Measurements from ENCODE around the gene OR2C1. TPM values are rescaled to one million over a fixed set of nuclear protein-coding genes. Genes with fewer than 3 reads are reported as not detected.

OR2C1 gene
- total RNA-seq, 1 experiment from 2014 or later = not detected

- DNase-seq (ENCODE audit: low read depth) = peak; percentile 33
- in situ Hi-C loops (cut with HindIII; ENCODE audit: low pct_unique_long_range_greater_than_20kb, low sequenced_read_pairs) = no loop called here
These were observed 27.4 kb downstream of the OR2C1 start for GRCh38 chr16:3383045-3383448.

GRCh38 chr16:3388325-3388724 is 32.6 kb downstream of the OR2C1 start:
- no peak for DNase-seq (ENCODE audit: low read depth)
- in situ Hi-C loops (cut with HindIII; ENCODE audit: low pct_unique_long_range_greater_than_20kb, low sequenced_read_pairs) = no loop called here

- in situ Hi-C loops (cut with HindIII; ENCODE audit: low pct_unique_long_range_greater_than_20kb, low sequenced_read_pairs) = no loop called here
These were observed 34.1 kb downstream of the OR2C1 start for GRCh38 chr16:3389663-3390338.

GRCh38 chr16:3400446-3400778 is 44.7 kb downstream of the OR2C1 start:
- in situ Hi-C loops (cut with HindIII; ENCODE audit: low pct_unique_long_range_greater_than_20kb, low sequenced_read_pairs) = no loop called here
- no peak for DNase-seq (ENCODE audit: low read depth)

More at GRCh38 chr16:3389663-3390338, 34.1 kb downstream of the OR2C1 start:
- DNase-seq (ENCODE audit: low read depth) = no peak

GRCh38 chr16:3400779-3401688 is 45.3 kb downstream of the OR2C1 start, which contains the start of the genes ZNF174 and ZSCAN32:
ZNF174 (plus strand) TSS chr16:3401215; CDS start chr16:3402005, 790 bp downstream.
ZSCAN32 (minus strand) TSS chr16:3401004; CDS start chr16:3397557, 3,447 bp downstream.
- peak; percentile 100 for DNase-seq (ENCODE audit: low read depth)
- in situ Hi-C loops (cut with HindIII; ENCODE audit: low pct_unique_long_range_greater_than_20kb, low sequenced_read_pairs) = no loop called here

GRCh38 chr16:3401719-3402397 is 46.2 kb downstream of the OR2C1 start:
- in situ Hi-C loops (cut with HindIII; ENCODE audit: low pct_unique_long_range_greater_than_20kb, low sequenced_read_pairs) = no loop called here
- peak; percentile 42 for DNase-seq (ENCODE audit: low read depth)

Other genes with a start within 250 kb of the OR2C1 start
- 20.0 and 28.4 TPM in 2 replicates for gene ZNF205, start 243.3 kb upstream of the OR2C1 start, total RNA-seq (2014; rRNA removed; shearing (Covaris generic); ENCODE audit: low replicate concordance)
- 2.6 and 4.8 TPM in 2 replicates for gene ZNF213, start 220.9 kb upstream of the OR2C1 start, total RNA-seq (2014; rRNA removed; shearing (Covaris generic); ENCODE audit: low replicate concordance)
- not detected in 2 replicates for gene OR1F1, start 167.7 kb upstream of the OR2C1 start, total RNA-seq (2014; rRNA removed; shearing (Covaris generic); ENCODE audit: low replicate concordance)
- 12.1 and 12.8 TPM in 2 replicates for gene ZNF200, start 120.7 kb upstream of the OR2C1 start, total RNA-seq (2014; rRNA removed; shearing (Covaris generic); ENCODE audit: low replicate concordance)
- not detected in 2 replicates for gene MEFV, start 99.3 kb upstream of the OR2C1 start, total RNA-seq (2014; rRNA removed; shearing (Covaris generic); ENCODE audit: low replicate concordance)
- gene ZNF263, start 72.4 kb upstream of the OR2C1 start, total RNA-seq (2014; rRNA removed; shearing (Covaris generic); ENCODE audit: low replicate concordance) = 58.5 and 90.0 TPM in 2 replicates
- 4.4 and 5.7 TPM in 2 replicates for gene TIGD7, start 50.5 kb upstream of the OR2C1 start, total RNA-seq (2014; rRNA removed; shearing (Covaris generic); ENCODE audit: low replicate concordance)
- gene ZNF75A, start 50.4 kb upstream of the OR2C1 start, total RNA-seq (2014; rRNA removed; shearing (Covaris generic); ENCODE audit: low replicate concordance) = 7.9 and 21.0 TPM in 2 replicates
- 19.6 and 23.3 TPM in 2 replicates for gene ZSCAN32, start 45.1 kb downstream of the OR2C1 start, total RNA-seq (2014; rRNA removed; shearing (Covaris generic); ENCODE audit: low replicate concordance)
- gene ZNF174, start 45.3 kb downstream of the OR2C1 start, total RNA-seq (2014; rRNA removed; shearing (Covaris generic); ENCODE audit: low replicate concordance) = 16.4 and 27.0 TPM in 2 replicates
- gene ZNF597, start 87.6 kb downstream of the OR2C1 start, total RNA-seq (2014; rRNA removed; shearing (Covaris generic); ENCODE audit: low replicate concordance) = 1.5 and 3.8 TPM in 2 replicates
- 15.5 and 32.5 TPM in 2 replicates for gene NAA60, start 87.8 kb downstream of the OR2C1 start, total RNA-seq (2014; rRNA removed; shearing (Covaris generic); ENCODE audit: low replicate concordance)
- not detected in 2 replicates for gene C16orf90, start 139.6 kb downstream of the OR2C1 start, total RNA-seq (2014; rRNA removed; shearing (Covaris generic); ENCODE audit: low replicate concordance)
- 27.2 and 27.6 TPM in 2 replicates for gene CLUAP1, start 145.1 kb downstream of the OR2C1 start, total RNA-seq (2014; rRNA removed; shearing (Covaris generic); ENCODE audit: low replicate concordance)
- gene NLRC3, start 221.5 kb downstream of the OR2C1 start, total RNA-seq (2014; rRNA removed; shearing (Covaris generic); ENCODE audit: low replicate concordance) = not detected in 2 replicates

All from Caki2 (cell line).